HepG2 (cell line): ENCODE data around the gene UBL5. TPM values are rescaled to one million over a fixed set of nuclear protein-coding genes. Genes with fewer than 3 reads are reported as not detected.

Experiments
- CBFB ChIP-seq: sonication (generic); formaldehyde crosslinking; IDR thresholded peaks from 2 replicates; pipeline ENCODE4 v1.4.0; 2020; ENCODE audit warnings: missing genetic modification reagents
- HIVEP1 ChIP-seq: sonication (generic); formaldehyde crosslinking; IDR thresholded peaks from 2 replicates; pipeline ENCODE4 v1.4.0; 2020; ENCODE audit warnings: mild to moderate bottlenecking, missing genetic modification reagents
- KDM2A ChIP-seq: sonication (generic); formaldehyde crosslinking; IDR thresholded peaks from 2 replicates; pipeline ENCODE4 v1.4.0; 2020; ENCODE audit warnings: low read depth, missing genetic modification reagents, borderline replicate concordance
- MXD4 ChIP-seq: IDR thresholded peaks from 2 replicates; pipeline ENCODE4 v1.6.1; 2016; ENCODE audit warnings: mild to moderate bottlenecking, missing biosample characterization, missing genetic modification reagents
- NCOA1 ChIP-seq: sonication (generic); formaldehyde crosslinking; IDR thresholded peaks from 2 replicates; pipeline ENCODE4 v1.9.0; 2021; ENCODE audit warnings: missing genetic modification reagents
- NCOR1 ChIP-seq: fragments of 200-600 bp; sonication (generic); IDR thresholded peaks from 2 replicates; pipeline ENCODE4 v1.7.0; 2017; ENCODE audit warnings: antibody characterized with exemption, low read length, borderline replicate concordance
- NFRKB ChIP-seq: fragments of 450-650 bp; IDR thresholded peaks from 2 replicates; pipeline ENCODE4 v1.6.1; 2017
- POGZ ChIP-seq: sonication (generic); formaldehyde crosslinking; IDR thresholded peaks from 2 replicates; pipeline ENCODE4 v1.4.0; 2020; ENCODE audit warnings: mild to moderate bottlenecking, missing genetic modification reagents
- SIN3B ChIP-seq: fragments of 150-350 bp; IDR thresholded peaks from 2 replicates; pipeline ENCODE4 v1.6.1; 2014; ENCODE audit warnings: low read length
- SIX1 ChIP-seq: sonication (generic); formaldehyde crosslinking; IDR thresholded peaks from 2 replicates; pipeline ENCODE4 v1.4.0; 2020; ENCODE audit warnings: missing genetic modification reagents, borderline replicate concordance
- SNAPC2 ChIP-seq: sonication (generic); formaldehyde crosslinking; IDR thresholded peaks from 2 replicates; pipeline ENCODE4 v1.8.1; 2022; ENCODE audit warnings: mild to moderate bottlenecking, missing genetic modification reagents
- ZFP1 ChIP-seq: IDR thresholded peaks from 2 replicates; pipeline ENCODE4 v1.6.1; 2016
- ZNF333 ChIP-seq: sonication (generic); formaldehyde crosslinking; IDR thresholded peaks from 2 replicates; pipeline ENCODE4 v1.4.0; 2020; ENCODE audit warnings: mild to moderate bottlenecking, missing genetic modification reagents, borderline replicate concordance
- ZNF33A ChIP-seq: sonication (generic); formaldehyde crosslinking; IDR thresholded peaks from 2 replicates; pipeline ENCODE4 v1.5.1; 2020; ENCODE audit warnings: missing genetic modification reagents, mild to moderate bottlenecking, moderate library complexity, borderline replicate concordance
- ZNF747 ChIP-seq: sonication (generic); formaldehyde crosslinking; IDR thresholded peaks from 2 replicates; pipeline ENCODE4 v1.8.1; 2023; ENCODE audit warnings: missing genetic modification reagents, mild to moderate bottlenecking, borderline replicate concordance
- ZNF776 ChIP-seq: sonication (generic); formaldehyde crosslinking; IDR thresholded peaks from 2 replicates; pipeline ENCODE4 v1.4.0; 2020; ENCODE audit warnings: mild to moderate bottlenecking, missing genetic modification reagents
- ZNF878 ChIP-seq: sonication (generic); formaldehyde crosslinking; IDR thresholded peaks from 2 replicates; pipeline ENCODE4 v1.8.1; 2023; ENCODE audit warnings: mild to moderate bottlenecking, missing genetic modification reagents, moderate library complexity
- polyA plus RNA-seq, 8 experiments: library from polyadenylated mRNA; depleted of rRNA in 3 of 8; stranded (reverse) in 7 of 8; unstranded in 1 of 8; fragments of >200 nt; fragmentation: Illumina TruSeq in 4 of 8; extraction: Trizol in 4 of 8; gene quantifications; 2 replicates each; pipeline versions ENCODE4 v1.2.1 to v1.2.3, GENCODE V29; 2011 to 2016; ENCODE audit warnings: low read depth in 4 of 8, missing spikeins in 1 of 8, mixed read lengths in 1 of 8; ENCODE audit not compliant: insufficient read depth in 1 of 8
- total RNA-seq, 5 experiments: library from RNA; depleted of rRNA; stranded (reverse); fragments of >200 nt; fragmentation: Illumina TruSeq; extraction: Trizol; gene quantifications; 2 replicates each; pipeline ENCODE4 v1.2.3, GENCODE V29; 2016; ENCODE audit warnings: low read depth in 1 of 5
- TF ChIP-seq, protein P1 (sequence below): IDR thresholded peaks from 2 replicates; pipeline ENCODE4 v1.6.1; 2016
- TF ChIP-seq, protein P2 (sequence below): sonication (generic); formaldehyde crosslinking; IDR thresholded peaks from 2 replicates; pipeline ENCODE4 v1.4.0; 2020; ENCODE audit warnings: missing genetic modification reagents
- TF ChIP-seq, protein P3 (sequence below): sonication (generic); formaldehyde crosslinking; IDR thresholded peaks from 2 replicates; pipeline ENCODE4 v1.9.0; 2021; ENCODE audit warnings: missing genetic modification reagents, mild to moderate bottlenecking, borderline replicate concordance
- TF ChIP-seq, protein P4 (sequence below): sonication (generic); formaldehyde crosslinking; IDR thresholded peaks from 2 replicates; pipeline ENCODE4 v1.8.0; 2023; ENCODE audit warnings: mild to moderate bottlenecking, missing genetic modification reagents
- TF ChIP-seq, protein P5 (sequence below): fragments of 450-650 bp; IDR thresholded peaks from 2 replicates; pipeline ENCODE4 v1.6.1; 2017
- TF ChIP-seq, protein P6 (sequence below): sonication (generic); formaldehyde crosslinking; conservative IDR thresholded peaks from 2 replicates; pipeline ENCODE4 v1.8.0; 2022; ENCODE audit warnings: low read depth, missing genetic modification reagents

UBL5 gene
- total and polyA plus RNA-seq, 2 of the 13 experiments (the other 11 are each of a cell fraction or from before 2014, with no cell fraction given), result 373 to 487 TPM

DNA sequence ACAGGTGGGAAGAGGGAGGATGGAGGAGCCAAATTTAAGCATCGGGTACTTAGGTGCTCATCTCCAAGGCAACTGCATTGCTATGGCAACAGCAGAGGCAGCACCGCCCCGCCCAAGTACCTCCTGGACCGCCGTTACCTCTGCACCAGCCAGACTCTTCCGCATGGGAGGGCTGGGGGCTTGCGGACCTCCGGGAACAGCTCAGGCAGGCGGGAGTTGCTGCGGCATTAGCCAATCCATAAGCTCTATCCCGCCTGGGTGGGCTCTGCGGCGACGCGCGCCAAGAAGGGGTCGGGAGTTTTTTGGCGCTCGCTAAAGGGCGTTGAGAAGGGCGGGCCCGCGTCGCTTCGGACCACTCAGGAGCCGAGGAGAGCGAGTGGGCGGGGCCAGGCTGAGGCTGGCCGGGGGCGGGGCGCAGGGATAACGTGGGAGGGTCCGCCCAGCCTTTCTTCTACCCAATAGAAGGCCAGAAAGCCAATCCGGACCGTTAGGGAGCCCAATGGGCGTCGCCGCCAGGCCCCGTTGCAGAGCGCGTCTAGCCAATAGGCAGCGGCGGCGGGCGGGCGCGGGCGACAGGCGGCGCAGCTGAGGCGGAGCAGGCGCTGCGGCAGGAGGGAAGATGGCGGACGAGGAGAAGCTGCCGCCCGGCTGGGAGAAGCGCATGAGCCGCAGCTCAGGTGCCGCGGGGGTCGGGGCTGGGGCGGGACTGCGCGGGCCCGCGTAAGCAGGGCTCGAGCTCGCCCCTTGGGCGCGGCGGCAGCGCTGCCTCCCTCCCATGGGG is 7.2 kb downstream of the UBL5 start, which contains the start of gene PIN1 (continued):
- TF ChIP-seq ZFP1 (CRISPR knock-in tag) (no peak), SIN3B (no peak; the same call in 1 of the 2 replicates), SIX1 (no peak), KDM2A (CRISPR knock-in tag) (peak; percentile 83), NCOA1 (CRISPR knock-in tag) (peak; percentile 24; the same call in 1 of the 2 replicates), ZNF33A (CRISPR knock-in tag) (no peak), NFRKB (no peak), ZNF878 (no peak), CBFB (peak; percentile 12; the same call in 1 of the 2 replicates), ZNF776 (no peak), NCOR1 (no peak), ZNF333 (no peak), ZNF747 (CRISPR knock-in tag) (no peak), SNAPC2 (no peak), POGZ (CRISPR knock-in tag) (no peak), MXD4 (no peak), HIVEP1 (CRISPR knock-in tag) (peak; percentile 25; the same call in 1 of the 2 replicates)
- TF ChIP-seq, protein P1, sequence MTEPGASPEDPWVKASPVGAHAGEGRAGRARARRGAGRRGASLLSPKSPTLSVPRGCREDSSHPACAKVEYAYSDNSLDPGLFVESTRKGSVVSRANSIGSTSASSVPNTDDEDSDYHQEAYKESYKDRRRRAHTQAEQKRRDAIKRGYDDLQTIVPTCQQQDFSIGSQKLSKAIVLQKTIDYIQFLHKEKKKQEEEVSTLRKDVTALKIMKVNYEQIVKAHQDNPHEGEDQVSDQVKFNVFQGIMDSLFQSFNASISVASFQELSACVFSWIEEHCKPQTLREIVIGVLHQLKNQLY, result no peak
- TF ChIP-seq, protein P2, sequence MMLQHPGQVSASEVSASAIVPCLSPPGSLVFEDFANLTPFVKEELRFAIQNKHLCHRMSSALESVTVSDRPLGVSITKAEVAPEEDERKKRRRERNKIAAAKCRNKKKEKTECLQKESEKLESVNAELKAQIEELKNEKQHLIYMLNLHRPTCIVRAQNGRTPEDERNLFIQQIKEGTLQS, result no peak
- TF ChIP-seq, protein P3, sequence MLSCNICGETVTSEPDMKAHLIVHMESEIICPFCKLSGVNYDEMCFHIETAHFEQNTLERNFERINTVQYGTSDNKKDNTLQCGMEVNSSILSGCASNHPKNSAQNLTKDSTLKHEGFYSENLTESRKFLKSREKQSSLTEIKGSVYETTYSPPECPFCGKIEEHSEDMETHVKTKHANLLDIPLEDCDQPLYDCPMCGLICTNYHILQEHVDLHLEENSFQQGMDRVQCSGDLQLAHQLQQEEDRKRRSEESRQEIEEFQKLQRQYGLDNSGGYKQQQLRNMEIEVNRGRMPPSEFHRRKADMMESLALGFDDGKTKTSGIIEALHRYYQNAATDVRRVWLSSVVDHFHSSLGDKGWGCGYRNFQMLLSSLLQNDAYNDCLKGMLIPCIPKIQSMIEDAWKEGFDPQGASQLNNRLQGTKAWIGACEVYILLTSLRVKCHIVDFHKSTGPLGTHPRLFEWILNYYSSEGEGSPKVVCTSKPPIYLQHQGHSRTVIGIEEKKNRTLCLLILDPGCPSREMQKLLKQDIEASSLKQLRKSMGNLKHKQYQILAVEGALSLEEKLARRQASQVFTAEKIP (CRISPR knock-in tag), result no peak
- TF ChIP-seq, protein P4, sequence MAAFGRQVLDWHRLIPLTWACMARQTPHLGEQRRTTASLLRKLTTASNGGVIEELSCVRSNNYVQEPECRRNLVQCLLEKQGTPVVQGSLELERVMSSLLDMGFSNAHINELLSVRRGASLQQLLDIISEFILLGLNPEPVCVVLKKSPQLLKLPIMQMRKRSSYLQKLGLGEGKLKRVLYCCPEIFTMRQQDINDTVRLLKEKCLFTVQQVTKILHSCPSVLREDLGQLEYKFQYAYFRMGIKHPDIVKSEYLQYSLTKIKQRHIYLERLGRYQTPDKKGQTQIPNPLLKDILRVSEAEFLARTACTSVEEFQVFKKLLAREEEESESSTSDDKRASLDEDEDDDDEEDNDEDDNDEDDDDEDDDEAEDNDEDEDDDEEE (CRISPR knock-in tag), result no peak
- TF ChIP-seq, protein P5, sequence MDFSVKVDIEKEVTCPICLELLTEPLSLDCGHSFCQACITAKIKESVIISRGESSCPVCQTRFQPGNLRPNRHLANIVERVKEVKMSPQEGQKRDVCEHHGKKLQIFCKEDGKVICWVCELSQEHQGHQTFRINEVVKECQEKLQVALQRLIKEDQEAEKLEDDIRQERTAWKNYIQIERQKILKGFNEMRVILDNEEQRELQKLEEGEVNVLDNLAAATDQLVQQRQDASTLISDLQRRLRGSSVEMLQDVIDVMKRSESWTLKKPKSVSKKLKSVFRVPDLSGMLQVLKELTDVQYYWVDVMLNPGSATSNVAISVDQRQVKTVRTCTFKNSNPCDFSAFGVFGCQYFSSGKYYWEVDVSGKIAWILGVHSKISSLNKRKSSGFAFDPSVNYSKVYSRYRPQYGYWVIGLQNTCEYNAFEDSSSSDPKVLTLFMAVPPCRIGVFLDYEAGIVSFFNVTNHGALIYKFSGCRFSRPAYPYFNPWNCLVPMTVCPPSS, result no peak
- TF ChIP-seq, protein P6, sequence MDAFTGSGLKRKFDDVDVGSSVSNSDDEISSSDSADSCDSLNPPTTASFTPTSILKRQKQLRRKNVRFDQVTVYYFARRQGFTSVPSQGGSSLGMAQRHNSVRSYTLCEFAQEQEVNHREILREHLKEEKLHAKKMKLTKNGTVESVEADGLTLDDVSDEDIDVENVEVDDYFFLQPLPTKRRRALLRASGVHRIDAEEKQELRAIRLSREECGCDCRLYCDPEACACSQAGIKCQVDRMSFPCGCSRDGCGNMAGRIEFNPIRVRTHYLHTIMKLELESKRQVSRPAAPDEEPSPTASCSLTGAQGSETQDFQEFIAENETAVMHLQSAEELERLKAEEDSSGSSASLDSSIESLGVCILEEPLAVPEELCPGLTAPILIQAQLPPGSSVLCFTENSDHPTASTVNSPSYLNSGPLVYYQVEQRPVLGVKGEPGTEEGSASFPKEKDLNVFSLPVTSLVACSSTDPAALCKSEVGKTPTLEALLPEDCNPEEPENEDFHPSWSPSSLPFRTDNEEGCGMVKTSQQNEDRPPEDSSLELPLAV (CRISPR knock-in tag), result no peak
